DOHH2 (cell line): ENCODE results near the gene BTBD17.

ENCODE experiments used
- H3F3A ChIP-seq: fragments of 200-600 bp; sonication (generic), shearing (Covaris generic); 2 replicates; pipeline ENCODE4 v1.6.0; 2016; ENCODE audit warnings: antibody characterized with exemption, mild to moderate bottlenecking; ENCODE audit not compliant: control insufficient read depth, insufficient read depth
- H3K27ac ChIP-seq: fragments of 200-600 bp; sonication (generic); 2 replicates; pipeline ENCODE4 v1.5.1; 2014; ENCODE audit warnings: low read depth, mild to moderate bottlenecking, low read length, moderate library complexity
- H3K27me3 ChIP-seq: fragments of 200-600 bp; sonication (generic); 2 replicates; pipeline ENCODE4 v1.6.1; 2014; ENCODE audit warnings: mild to moderate bottlenecking, low read length, mixed read lengths; ENCODE audit not compliant: control insufficient read depth
- H3K36me3 ChIP-seq: fragments of 200-600 bp; sonication (generic); 2 replicates; pipeline ENCODE4 v1.6.1; 2014; ENCODE audit warnings: mild to moderate bottlenecking, low read length, moderate library complexity, mixed read lengths; ENCODE audit not compliant: control insufficient read depth
- H3K4me1 ChIP-seq: fragments of 200-600 bp; sonication (generic); 2 replicates; pipeline ENCODE4 v1.6.1; 2014; ENCODE audit warnings: mild to moderate bottlenecking, low read length, mixed read lengths; ENCODE audit not compliant: control insufficient read depth
- H3K4me2 ChIP-seq: fragments of 200-600 bp; sonication (generic); 2 replicates; pipeline ENCODE4 v1.6.0; 2014; ENCODE audit warnings: mild to moderate bottlenecking, low read length, moderate library complexity
- H3K4me3 ChIP-seq: fragments of 200-600 bp; sonication (generic); 2 replicates; pipeline ENCODE4 v1.5.1; 2014; ENCODE audit warnings: mild to moderate bottlenecking, low read length, mixed read lengths
- H3K79me2 ChIP-seq: fragments of 200-600 bp; sonication (generic); 2 replicates; pipeline ENCODE4 v1.6.1; 2014; ENCODE audit warnings: mild to moderate bottlenecking, low read length, mixed read lengths; ENCODE audit not compliant: control insufficient read depth
- H3K9me2 ChIP-seq: fragments of 200-600 bp; sonication (generic); replicated peaks from 2 replicates; pipeline ENCODE4 v1.6.1; 2014; ENCODE audit warnings: mild to moderate bottlenecking, low read length, mixed read lengths; ENCODE audit not compliant: control insufficient read depth
- H3K9me3 ChIP-seq: fragments of 200-600 bp; sonication (generic); 2 replicates; pipeline ENCODE4 v1.6.1; 2014; ENCODE audit warnings: antibody characterized with exemption, low read length, mixed read lengths; ENCODE audit not compliant: control insufficient read depth, insufficient read depth
- H4K20me1 ChIP-seq: fragments of 200-600 bp; sonication (generic); 2 replicates; pipeline ENCODE4 v1.6.0; 2014; ENCODE audit warnings: low read depth, mild to moderate bottlenecking, antibody characterized with exemption, low read length, moderate library complexity; ENCODE audit not compliant: control insufficient read depth, insufficient read depth
- EZH2phosphoT487 ChIP-seq: fragments of 200-600 bp; sonication (generic); IDR thresholded peaks from 2 replicates; pipeline ENCODE4 v1.6.1; 2017; ENCODE audit warnings: borderline replicate concordance, mild to moderate bottlenecking, antibody characterized with exemption, low read length, moderate library complexity, mixed read lengths
- TF ChIP-seq, protein P1 (sequence below): fragments of 200-600 bp; sonication (generic); IDR thresholded peaks from one replicate; pipeline ENCODE4 v1.5.1; 2014; ENCODE audit warnings: antibody characterized with exemption, mild to moderate bottlenecking, low read depth, low read length; ENCODE audit not compliant: poor library complexity, severe bottlenecking

Gene BTBD17

DNA sequence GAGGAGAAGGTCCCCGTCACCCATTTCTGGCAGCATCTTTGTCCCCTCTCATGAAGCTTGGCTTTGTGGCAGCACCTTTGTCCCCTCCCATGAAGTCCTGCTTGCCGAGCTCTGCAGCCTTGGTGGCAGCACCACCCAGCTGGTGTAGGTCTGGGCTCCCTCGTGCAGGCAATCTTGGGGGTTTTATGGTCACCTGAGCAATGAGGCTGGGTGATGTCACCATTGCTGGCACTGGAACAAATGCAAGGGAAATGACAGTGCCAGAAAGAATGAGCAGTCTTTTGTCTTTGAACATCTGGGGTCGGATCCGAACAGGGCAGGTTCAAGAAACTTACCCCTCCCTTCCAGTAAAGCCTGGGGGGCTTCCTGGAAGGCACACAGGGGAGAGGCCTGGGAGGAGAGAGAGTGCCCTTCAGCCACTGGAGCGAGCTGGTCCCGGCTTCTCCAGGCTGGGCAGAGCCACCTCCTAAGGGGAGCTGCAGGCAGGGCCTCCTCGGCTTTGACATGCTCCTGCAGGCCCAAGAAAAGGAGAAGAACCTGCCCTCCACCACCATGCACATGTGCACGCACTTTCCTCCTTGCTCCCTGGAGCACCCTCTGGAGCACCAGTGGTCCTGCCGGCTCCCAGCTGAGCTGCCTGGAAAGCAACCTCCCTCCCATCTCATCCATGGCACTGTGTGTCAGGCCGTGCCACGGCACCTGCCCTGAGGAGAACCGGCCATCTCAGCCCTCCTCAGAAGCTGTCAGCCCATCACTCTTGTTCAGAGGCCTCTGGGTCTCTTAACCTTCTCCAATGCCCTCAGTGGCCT, 16.0 kb downstream of the BTBD17 start:
- Histone ChIP-seq H3K27ac (no peak overlapping the region), H3K4me1 (no peaks in the 10 kb centered on the region), H3K4me2 (no peak overlapping the region), H3K9me2 (no peaks in the 10 kb centered on the region), H3K9me3 (no peaks in the 10 kb centered on the region), H3K4me3 (no peak overlapping the region), H3K79me2 (no peaks in the 10 kb centered on the region), H4K20me1 (no peaks in the 10 kb centered on the region), H3K27me3 (no peaks in the 10 kb centered on the region), H3F3A (no peaks in the 10 kb centered on the region), H3K36me3 (no peaks in the 10 kb centered on the region)
- TF ChIP-seq, protein P1, sequence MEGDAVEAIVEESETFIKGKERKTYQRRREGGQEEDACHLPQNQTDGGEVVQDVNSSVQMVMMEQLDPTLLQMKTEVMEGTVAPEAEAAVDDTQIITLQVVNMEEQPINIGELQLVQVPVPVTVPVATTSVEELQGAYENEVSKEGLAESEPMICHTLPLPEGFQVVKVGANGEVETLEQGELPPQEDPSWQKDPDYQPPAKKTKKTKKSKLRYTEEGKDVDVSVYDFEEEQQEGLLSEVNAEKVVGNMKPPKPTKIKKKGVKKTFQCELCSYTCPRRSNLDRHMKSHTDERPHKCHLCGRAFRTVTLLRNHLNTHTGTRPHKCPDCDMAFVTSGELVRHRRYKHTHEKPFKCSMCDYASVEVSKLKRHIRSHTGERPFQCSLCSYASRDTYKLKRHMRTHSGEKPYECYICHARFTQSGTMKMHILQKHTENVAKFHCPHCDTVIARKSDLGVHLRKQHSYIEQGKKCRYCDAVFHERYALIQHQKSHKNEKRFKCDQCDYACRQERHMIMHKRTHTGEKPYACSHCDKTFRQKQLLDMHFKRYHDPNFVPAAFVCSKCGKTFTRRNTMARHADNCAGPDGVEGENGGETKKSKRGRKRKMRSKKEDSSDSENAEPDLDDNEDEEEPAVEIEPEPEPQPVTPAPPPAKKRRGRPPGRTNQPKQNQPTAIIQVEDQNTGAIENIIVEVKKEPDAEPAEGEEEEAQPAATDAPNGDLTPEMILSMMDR: no peak
- TF ChIP-seq EZH2phosphoT487: no peak

- TF ChIP-seq EZH2phosphoT487: no peak
- TF ChIP-seq, protein P1: no peak
Measured at GRCh38 chr17:74344658-74345057, 17.0 kb downstream of the BTBD17 start.

DNA sequence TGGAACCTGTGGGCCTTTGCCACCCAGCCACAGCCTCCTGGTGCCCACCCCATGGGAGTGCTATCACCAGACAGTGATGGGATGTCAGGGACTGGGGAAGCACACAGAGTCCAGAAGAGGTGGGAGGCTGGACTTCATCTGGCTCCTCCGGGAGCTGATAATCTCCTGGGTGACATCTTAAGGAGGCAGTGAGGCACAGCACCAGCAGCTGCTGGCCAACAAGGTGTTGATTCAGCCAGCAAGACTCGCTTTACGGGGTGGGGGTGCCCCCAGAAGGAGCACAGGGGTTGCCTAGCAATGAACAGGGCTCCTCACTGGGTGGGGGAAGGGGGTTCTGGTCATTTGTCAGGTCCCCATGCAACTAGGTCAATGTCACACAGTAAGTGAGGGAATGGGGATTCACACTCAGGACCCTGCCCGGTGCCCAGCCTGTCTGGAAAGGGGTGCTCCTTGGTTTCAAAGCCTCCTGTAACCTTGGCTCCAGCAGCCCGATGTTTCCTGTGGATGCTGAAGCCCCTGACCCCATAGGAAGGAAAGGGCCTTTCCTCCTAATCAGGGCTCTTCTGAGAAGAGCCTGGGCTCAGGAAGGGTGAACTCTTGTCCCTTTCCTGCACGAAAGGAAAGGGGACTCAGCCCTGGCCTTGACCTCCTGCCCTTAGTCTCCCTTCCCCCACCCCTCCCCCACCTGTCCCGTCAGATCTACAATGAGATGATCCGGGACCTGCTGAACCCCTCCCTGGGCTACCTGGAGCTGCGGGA, 18.0 kb downstream of the BTBD17 start:
- Histone ChIP-seq H3K79me2 (no peaks in the 10 kb centered on the region), H3K4me1 (no peaks in the 10 kb centered on the region), H3K4me2 (no peak overlapping the region), H3K9me3 (no peaks in the 10 kb centered on the region), H3K36me3 (no peaks in the 10 kb centered on the region), H3K27me3 (no peaks in the 10 kb centered on the region), H3F3A (no peaks in the 10 kb centered on the region), H4K20me1 (no peaks in the 10 kb centered on the region), H3K9me2 (no peaks in the 10 kb centered on the region), H3K27ac (no peak overlapping the region), H3K4me3 (no peak overlapping the region)
- TF ChIP-seq EZH2phosphoT487: no peak
- TF ChIP-seq, protein P1: no peak

More at GRCh38 chr17:74344658-74345057, 17.0 kb downstream of the BTBD17 start:
- Histone ChIP-seq H3K27ac (no peak overlapping the region), H3K9me2 (no peaks in the 10 kb centered on the region), H3K4me2 (no peak overlapping the region), H3K4me1 (no peaks in the 10 kb centered on the region), H4K20me1 (no peaks in the 10 kb centered on the region), H3K36me3 (no peaks in the 10 kb centered on the region), H3K4me3 (no peak overlapping the region), H3K79me2 (no peaks in the 10 kb centered on the region), H3K9me3 (no peaks in the 10 kb centered on the region), H3F3A (no peaks in the 10 kb centered on the region), H3K27me3 (no peaks in the 10 kb centered on the region)
